ENCODE results near the gene DIP2C.

DIP2C gene

DNA sequence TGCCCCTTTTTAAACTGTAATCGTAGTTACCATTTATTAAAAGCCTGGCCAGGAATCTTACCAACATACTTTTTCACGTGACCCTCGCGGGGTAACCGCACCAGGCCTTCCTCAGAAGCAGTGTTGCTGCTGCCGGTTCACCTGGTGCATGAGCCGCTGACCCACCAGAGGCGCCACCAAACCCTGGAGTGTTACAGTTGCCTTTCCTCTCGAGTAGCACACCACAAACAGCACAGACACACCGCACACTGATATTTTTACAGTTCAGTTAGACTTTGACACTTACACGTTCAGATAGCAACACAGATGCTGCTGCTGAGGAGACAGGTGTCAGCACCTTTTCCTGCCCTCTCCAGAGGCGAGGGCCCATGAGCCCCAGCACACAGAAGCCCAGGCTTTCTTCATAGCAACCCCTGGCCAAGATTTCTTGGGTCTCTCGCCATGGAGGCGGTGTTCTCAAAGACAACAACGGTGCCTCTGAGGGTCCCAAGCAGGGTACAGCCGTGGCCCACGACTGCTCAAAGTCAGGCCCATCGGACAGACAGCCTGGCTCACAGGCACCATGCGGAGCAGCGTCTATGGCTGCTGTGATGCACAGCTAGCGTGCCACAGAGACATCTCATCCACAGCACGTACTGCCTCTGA, 123.1 kb downstream of the DIP2C start:
- no peak for DNase-seq

DNA sequence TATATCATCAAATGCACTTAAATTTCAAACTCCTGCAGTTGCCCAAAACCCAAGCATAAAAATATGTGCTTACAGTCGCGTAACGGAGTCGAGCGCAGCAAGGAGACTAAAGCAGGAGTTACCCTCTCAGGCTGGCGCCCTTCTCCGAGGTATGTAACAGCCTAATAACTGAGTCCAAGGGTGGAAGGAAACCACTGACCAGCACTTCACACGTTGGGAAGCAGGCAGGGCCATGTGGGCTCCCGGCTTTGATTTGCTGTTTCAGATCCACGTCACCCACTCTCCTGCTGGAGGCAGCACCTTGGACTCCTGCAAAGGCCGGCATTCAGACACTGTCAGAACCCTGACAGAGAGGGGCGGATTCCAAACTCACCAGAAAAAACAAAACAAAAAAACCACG, 123.8 kb downstream of the DIP2C start:
- DNase-seq, result no peak

DNA sequence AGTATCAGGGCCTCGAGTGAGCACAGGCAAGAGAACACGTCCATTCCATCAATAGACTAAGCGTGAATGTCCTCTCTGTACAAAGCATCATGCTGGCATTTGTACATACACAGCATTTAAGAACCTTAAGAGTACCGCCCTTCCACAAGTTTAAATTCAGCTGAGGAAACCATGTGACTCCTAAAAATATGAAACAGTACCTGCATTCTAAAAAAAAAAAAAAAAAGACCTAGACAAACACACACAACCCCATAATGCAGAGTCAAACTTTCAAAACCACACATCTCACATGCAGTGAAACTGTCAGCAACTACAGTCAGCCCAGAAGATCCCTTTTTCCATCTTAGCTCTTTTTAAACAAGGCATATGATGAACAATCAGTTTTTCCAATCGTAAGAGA, 124.3 kb downstream of the DIP2C start:
- no peak for DNase-seq

DNA sequence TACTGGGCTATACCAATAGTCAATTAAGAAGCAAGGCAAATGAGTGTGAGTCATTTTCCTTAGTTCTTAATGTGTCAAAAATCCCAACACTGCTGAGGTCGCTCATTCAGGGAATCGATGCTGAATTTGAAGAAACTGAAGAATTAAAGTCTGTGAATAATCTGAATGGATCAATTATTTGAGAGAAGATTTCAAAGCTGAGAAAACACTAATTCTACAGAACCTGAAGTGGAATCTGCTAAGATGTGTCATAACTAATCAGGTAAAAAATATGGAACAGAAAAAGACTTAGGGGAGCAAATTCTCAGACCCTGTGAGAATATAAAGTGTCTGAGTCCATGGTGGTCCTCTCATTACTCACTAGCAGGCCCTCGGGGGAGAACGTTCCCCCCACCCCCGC, 125.6 kb downstream of the DIP2C start:
- no peak for DNase-seq

DNA sequence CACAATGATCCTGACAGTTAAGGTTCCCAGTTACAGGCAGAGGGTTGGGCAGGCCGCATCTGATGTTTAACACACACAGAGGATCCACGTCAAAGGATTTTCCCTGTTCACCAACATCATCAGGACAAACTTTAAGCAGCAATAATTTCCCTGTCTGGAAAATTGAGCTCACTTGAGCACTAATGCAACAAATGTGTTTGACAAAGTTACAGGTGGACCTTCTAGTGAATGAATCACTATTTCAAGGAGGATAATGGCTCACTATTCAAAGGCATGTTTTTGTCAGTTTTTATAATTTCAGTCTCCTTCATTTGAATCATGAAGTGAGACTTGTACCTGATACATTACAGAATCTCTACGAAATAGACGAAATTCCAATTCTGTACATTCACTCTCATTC, 127.3 kb downstream of the DIP2C start:
- DNase-seq, result no peak

DNA sequence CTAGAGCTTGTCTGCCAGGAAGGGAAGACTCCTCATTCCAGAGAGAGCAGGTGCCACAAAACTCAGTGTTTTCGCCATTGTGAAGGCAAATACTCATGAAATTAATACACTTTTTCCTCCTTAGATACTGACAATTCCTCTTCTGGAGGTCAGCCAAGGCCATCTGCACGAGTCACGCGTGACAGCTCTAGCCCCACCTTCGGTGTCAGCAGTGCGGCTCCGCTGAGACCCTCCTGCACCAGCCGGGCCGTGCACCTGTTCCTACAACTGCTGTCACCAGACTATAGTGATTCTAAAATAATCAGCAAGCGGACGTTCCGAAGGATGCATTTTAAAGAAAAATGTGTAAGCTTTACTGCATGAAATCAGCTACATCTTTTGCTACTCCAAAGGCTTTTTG, 127.7 kb downstream of the DIP2C start:
- DNase-seq, result no peak

DNA sequence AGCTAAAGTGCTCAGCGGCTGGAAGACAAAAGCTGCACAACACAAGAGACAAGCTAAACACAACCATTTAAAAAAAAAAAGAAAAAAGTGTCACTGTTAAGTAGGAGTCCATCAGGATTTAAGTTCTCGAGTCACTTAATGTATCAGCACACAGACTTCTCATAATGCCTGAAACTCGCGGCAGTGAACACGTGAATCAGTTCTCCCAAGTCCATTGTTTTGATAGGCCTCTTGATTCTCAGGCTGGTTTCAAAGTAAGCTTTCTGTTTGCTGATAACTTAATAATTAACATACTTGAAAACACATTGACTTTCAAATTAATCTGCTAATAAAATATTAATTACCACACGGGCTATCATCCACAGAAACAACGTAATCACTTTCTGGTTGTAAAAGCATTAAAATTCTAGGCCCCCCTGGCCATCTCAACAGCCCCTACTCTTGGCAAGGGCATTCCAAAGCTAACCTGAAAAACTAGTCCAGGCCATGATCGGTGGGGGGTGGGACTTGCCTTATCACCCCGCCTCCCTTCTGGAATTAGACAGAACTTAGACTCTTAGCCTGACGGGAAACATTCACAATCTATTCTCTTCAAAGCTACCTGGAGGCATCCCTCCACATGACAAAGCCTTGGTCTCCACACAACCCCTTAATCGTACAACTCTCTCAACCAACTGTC, 129.0 kb downstream of the DIP2C start:
- no peak for DNase-seq

DNA sequence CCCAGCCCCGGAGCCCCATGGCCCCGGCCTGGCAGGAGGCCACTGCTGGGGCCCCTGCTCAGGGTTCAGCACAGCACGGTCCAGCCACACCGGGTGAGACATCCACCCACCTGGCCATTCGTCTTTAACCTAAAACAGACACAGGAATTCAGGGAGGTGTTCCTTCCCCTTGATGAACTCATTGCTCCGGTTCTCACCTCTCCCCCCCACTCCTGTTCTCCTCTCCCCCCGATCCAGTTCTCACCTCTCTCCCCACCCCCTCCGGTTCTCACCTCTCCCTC, 129.8 kb downstream of the DIP2C start:
- no peak for DNase-seq

DNA sequence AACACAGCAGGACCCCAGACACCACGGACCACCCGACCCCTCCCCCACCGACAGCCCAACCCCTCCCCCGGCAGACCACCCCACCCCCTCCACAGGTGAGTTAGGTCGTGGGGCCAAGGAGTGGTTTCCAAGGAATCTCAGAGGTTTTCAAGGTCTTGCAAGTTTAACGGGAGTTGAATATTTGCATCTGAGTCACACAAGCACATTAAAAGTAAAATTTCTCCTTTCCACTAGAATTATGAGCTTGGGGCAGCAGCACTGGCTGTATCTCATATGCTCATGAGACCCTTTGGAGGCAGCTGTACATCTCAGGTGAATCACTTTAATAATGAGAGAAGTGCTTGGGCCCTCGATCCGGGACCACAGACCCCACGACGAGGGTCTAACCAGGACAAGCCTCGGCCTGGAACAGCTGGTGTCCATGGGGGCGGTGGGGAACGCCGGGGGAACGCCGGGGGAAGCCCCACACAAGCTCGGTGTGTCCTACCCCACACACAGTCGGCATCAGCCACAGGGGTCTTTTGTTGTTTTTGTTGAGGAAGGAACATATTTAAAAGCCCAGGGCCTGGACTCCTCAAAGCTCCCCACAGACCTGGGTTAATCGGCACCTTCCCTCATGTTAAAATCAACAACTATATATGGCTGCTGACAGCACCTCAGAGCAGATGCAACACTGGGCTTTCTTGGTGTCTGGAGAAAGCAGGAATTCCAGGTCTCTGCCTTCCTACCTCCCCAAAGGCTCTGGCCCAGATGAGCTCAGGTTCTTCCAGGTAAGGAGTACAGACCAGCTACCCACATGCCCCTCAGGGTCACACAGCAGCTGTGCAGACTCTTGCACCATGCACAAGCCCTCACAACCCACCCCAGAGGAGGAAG, 130.3 kb downstream of the DIP2C start:
- DNase-seq, result no peak

DNA sequence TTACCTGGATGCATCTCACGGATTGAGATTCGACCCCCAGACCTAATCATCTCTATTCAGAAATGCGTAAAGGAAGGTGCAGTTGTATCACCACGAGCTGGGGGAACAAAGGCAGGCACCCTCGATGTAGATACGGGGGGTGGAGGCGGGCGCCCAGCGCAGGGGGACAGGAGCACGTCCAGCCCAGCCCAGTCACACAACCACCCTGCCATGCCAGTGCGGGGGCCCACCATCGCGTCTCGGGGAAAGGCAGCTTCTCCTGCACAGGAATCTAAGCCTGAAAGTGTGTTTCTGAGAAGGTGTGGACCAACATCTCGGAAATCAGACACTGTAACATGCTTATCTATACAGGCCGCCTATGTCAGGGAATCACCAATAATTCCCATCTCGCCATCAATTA, 131.1 kb downstream of the DIP2C start:
- no peak for DNase-seq

DNA sequence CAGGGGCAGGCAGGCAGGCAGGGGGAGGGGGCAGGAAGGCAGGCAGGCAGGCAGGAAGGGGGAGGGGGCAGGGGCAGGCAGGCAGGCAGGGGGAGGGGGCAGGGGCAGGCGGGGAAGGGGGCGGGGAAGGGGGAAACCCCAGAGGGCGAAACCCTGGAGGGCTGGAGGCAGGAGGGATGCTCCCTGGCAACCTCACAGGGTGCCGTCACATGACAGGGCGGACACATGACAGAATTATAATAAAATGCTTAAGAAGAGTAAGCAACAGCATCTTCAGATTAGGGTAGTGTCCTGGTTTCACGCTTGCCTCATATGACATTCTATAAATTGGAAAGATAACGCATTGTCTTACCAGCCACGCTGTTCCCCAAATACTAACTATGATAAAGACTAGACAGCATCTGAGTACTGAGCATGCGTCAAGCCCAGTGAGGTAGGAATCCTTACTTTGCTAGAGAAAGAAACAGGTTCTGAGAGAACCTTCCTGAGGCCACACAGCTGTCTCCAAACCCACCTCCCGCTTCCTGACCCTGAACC, 131.6 kb downstream of the DIP2C start:
- DNase-seq, result no peak

DNA sequence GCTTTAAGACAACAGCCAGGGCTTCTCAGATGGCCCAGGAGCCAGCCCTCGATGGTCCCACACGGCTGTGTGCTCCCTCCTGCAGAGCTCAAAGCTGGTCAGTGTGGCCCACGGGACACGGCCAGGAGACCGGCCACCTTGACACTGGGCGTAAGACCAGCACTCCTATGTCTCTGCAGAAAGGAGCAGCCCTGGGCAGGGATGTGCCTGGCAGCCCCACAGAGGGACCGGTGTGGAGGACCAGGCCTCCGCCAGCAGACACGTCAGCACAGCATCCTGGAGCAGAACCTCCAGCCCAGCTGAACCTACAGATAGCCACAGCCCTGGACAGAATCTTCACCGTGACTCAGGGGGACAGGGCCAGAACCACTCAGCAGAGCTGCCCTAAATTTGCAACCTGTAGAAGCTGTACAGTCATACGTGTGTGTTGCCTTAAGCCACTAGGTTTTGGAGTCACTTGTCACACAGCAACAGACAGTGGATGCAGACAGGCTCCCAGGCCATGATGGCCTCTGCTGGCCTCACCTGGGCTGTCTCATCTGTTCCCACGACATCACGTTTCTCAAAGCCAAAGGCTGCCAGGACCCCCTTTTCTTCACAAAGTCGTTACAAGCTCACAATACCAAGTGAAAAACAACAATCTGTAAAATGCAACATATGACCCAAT, 132.4 kb downstream of the DIP2C start:
- DNase-seq, result no peak

DNA sequence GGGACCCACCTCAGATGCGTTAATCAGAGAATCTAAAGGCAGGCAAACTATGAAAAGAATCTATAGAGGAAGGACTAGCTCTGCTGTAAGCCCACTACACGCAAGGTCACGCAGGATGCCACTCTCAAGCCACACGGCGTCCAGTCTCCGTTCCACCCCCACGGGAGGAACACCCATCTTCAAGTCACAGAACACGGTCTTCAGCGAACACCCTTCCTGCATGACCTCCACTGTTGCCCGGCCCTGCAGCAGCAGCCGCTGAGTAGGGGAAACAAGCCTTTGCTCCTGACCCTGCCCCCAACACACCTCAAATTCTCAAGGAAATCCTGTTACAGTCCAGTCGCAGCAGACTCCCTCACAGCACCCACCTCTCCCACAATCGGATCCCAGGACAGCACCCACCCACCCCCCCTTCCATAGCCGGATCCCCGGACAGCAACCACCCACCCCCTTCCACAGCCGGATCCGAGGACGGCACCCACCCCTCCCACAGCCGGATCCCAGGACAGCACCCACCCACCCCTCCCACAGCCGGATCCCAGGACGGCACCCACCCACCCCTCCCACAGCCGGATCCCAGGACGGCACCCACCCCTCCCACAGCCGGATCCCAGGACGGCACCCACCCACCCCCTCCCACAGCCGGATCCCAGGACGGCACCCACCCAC, 133.7 kb downstream of the DIP2C start:
- DNase-seq, result no peak

DNA sequence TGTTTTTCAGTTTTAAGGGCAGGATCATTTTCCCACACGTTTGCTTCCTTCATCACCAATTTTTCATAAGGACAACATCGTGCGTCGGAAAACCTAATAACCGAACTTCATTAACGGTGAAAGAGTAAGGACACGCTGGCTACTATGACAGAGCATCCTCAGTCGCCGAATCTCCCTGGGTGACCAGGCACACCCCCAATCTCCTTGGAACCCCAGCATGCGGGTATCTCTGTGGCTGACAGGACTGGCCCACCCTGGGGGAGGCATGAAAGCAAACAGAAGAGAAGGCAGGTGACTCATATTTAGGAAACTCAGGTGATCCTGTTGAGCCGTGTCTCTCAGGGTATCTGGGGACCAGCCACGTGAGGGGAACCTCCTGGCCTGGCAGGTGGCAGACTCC, 134.2 kb downstream of the DIP2C start:
- DNase-seq, result no peak

DNA sequence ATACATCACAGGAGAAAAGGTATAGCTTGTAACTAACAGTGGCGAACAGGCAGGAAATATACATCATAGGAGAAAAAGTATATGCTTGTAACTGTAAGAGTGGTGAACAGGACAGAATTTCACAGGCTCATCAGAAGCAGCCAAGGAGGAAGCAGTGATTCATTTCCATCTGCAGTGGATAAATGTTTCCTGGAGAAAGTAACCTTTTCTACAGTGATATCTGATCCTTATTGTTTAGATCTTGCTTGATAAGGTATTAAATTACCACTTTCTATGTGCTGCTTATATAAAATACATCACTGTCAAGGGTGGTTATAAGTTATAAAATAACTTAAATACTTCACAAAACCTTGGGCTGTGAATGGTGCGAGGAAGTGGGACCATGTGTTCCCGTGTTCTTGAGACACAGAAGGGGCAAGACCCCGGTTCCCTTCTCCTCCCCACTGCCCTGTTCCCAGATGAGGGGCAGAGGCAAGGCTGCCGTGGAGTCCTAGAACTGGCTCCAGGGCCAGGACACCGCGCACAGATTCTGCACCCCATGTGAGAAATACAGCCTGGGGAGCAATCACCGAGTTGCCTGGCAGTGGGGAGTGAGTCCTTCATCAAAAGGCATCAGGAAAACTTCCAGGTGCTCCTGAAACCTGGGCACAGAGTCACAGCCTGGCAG, 135.2 kb downstream of the DIP2C start:
- DNase-seq, result no peak

DNA sequence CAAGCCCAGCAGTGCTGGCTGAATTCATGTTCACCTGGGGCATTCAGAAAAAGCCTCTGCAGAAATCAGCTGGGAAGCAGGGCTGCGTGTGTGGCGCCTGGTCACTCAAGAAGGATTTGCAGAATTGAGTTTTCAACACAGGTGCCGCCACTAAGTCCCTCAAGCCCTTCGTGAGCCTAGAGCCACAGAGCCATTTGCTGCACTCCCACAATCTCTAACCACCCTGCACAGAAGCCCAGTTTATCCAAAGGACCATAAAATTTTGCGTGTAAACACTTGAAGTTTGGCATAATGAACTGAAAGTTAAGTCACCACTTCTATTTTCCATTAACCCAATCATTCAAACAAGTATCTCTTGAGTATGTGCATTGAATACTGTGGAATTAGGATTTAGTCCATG, 136.2 kb downstream of the DIP2C start:
- DNase-seq, result no peak

DNA sequence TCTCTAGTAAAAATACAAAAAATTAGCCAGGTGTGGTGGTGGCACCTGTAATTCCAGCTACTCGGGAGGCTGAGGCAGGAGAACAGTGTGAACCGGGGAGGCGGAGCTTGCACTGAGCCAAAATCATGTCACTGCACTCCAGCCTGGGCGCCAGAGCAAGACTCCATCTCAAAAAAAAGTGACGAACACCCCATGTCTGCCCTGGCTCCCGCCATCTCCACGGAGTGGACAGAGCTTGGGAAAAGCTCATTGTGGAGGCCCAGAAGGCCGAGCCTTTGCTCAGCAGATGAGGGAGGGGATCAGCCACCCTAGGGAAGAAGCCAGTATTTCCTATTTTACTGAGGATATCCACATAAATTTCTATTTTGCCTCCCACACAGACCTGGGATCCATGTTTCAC, 136.8 kb downstream of the DIP2C start:
- DNase-seq, result no peak

DNA sequence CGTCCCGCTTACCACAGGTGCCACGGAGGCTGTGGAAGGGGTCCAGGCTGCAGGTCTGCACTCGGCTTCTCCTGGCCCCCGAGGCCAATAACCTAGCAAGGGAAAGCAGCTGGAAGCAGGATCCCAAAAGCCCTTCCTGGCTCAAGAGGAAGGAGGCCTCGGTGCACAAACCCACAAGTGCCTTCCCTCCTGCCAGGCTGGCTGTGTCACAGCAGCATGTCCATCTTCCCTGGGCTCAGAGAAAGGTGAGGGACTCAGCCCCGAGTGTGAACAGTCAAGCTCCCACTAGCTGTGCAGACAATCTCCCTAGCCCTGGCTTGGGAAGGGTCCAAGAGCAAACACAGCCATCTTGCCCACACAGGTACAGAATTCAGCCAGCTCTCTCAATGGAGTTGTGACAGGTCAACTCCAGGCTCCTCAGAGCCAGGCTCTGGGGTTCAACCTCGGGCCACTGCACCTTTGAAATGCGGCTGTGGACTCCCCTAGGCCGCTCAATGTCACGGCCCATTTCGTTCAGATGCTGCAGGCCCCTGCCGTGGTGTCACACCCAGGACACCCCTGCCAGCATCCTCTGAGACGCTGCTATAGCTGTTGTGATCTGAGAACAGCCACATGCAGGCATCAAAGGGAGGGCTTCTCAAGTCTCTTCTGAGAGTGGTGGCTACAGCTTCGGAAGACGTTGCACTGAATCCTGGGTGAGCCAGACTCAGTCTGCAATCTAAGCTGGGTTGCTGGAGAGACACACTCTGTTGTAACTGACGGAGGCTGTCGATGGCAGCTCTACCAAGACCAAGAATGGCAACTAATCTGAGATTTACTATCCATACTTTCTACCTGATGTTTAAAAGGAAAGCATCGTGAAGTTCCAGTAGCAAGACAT, 137.9 kb downstream of the DIP2C start:
- no peak for DNase-seq

DNA sequence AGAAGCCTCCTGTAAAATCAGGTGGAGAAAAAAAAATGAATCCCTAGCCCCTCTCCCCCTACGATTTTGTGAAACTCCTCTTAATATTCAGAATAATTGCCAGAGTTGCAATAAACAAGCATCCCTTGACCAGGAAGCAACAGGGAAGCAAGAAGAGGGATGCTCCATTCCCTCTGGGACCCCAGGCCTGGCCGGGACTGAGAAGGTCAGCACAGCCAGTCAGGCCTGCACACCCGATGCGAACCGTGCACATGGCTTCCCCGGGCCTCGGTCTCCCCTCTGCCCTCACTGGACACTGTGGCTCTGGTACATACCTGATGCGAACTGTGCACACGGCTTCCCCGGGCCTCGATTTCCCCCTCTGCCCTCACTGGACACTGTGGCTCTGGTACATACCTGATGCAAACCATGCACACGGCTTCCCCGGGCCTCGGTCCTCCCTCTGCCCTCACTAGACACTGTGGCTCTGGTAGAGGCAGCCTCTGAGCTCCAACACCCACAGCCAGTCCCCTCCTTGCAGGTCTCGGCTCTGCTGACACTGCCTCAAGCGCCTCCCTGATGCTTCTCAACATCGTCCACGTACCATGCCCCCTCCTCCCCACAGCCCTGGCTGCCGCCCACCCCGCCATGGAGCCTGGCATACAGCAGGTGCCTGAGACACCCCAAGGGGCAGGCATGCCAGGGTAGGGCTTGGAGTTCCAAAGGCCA, 138.6 kb downstream of the DIP2C start:
- no peak for DNase-seq

DNA sequence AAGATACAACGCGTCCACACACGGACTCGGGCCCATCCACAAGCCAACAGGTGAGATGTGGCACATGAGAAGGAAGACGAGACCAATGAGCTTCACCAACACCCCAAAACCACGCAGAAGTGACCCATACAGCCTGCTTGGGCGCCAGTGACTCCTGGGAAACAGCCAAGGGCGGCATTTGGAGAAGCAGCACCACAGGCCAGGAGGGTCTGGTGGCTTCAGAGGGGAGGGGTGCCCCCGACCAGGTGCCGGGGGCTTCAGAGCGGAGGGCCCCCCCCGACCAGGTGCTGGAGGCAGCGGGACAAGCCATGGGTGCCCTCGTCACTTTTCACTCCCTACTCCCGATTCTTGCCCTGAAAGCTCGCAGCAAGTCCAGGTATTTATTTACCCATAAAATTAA, 140.1 kb downstream of the DIP2C start:
- no peak for DNase-seq

All from NCI-H446 treated with DMSO at 0.1 percent for 48 hours (cell line).